ENCODE data around the gene ZNF660.
A peak's percentile ranks its signal among the peaks of the same experiment; 100 is the strongest.

The ZNF660 gene

DNA sequence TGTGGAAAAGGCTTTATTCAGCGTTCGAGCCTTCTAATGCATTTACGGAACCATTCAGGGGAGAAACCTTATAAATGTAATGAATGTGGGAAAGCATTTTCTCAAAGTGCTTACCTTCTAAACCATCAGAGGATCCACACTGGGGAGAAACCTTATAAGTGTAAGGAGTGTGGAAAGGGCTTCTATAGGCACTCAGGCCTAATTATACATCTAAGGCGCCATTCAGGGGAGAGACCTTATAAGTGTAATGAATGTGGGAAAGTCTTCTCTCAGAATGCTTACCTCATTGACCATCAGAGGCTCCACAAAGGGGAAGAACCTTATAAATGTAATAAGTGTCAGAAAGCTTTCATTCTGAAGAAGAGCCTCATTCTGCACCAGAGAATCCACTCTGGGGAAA lies 57.6 kb downstream of the ZNF660 start:
- DNase-seq = no peak

DNA sequence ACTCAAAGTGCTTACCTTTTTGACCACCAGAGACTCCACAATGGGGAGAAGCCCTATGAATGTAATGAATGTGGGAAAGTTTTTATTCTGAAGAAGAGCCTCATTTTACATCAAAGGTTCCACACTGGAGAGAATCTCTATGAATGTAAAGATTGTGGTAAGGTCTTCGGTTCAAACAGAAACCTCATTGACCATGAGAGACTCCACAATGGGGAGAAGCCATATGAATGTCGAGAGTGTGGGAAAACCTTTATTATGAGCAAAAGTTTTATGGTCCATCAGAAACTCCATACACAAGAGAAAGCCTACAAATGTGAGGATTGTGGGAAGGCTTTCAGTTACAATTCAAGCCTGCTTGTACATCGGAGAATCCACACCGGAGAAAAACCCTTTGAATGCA lies 58.3 kb downstream of the ZNF660 start:
- DNase-seq = no peak

DNA sequence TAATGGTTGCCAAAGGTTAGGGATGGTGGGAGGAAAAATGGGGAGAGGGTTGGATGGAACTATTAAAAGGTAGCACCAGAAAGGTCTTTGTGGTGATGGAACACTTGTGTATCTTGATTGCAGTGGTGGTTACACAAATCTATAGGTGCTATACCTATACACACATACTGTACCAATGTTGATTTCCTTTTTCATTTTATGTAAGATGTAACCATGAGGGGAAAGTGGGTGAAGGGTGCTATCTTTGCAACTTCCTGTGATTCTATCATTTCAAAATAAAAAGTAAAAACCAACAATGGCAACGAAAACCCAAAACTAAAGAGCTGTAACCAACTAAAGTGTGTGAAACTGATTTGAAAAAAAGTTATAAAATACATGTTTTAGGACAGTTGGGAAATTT lies 63.0 kb downstream of the ZNF660 start:
- no peak for DNase-seq

DNA sequence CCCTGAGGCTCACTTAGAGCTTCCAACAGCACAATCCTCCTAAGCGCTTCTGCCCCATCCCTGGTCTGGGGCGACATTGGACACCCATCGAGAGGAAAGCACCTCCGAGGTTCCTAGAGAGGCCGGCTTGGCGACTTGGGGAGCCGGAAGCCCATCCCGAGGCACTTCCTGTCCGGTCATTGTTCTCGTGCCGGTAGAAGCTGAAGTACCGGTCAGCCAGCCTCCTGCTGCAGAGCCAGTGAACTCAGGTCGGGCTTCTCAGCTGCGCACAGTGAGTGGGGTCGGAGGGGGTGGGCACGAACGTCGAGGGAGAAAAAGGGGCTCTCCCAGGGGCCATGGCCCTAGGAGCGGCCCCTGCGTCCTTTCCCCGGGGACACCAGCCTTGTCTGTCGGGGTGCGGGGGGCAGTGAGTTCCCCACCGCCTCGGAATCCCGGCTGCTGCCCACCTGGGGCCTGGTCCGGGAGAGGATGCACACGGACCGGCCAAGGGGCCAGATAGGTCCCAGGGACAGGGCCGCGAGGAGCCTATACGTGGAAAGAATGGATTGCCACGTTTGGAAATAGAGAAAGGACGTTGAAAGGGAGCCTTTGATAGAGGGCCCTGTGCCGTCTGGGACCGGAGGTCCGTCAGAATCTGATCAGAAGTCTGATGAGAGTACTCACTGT lies 63.9 kb downstream of the ZNF660 start, which contains the start of gene ZNF35:
ZNF35 (plus strand) TSS at position 169 of the 666 bp plus-strand sequence. CDS start 2,336 bp downstream, outside the sequence.
- peak; percentile 94 for DNase-seq

Measured in eye (tissue), 1 donor.